IMR-90 (cell line): Measurements from ENCODE around the gene TSPEAR. TPM values are rescaled to one million over a fixed set of nuclear protein-coding genes. Genes with fewer than 3 reads are reported as not detected.

Experiments
- ATAC-seq: fragments of 200-7000 bp; cut with Tn5 transposase; 2 replicates; pipeline ENCODE4 v1.9.1; 2020; ENCODE audit warnings: low read depth, mild to moderate bottlenecking, moderate library complexity
- BruUV-seq: library from RNA; stranded (reverse); fragments of 400-500 nt; replicated peaks from 2 replicates; lab custom pipeline; 2021; lab: Mats Ljungman, UMichigan
- CTCF ChIA-PET: fragments of 300-600 bp; formaldehyde crosslinking; extraction: SDS; loops from one replicate; lab custom pipeline; 2021; ENCODE audit warnings: antibody characterized with exemption; lab: Yijun Ruan, JAX
- POLR2A ChIA-PET: fragments of 300-600 bp; sonication (Branson Sonifier 250); formaldehyde crosslinking; loops from one replicate; lab custom pipeline; 2022; ENCODE audit warnings: antibody characterized with exemption; ENCODE audit not compliant: unreplicated experiment; lab: Charles Lee
- DNase-seq: peaks from one replicate; pipeline ENCODE4 v3.0.0; 2013
- H2AFZ ChIP-seq: replicated peaks from 2 replicates; pipeline ENCODE3; 2013; ENCODE audit warnings: low read length, mild to moderate bottlenecking; ENCODE audit not compliant: poor library complexity
- H2AK5ac ChIP-seq: 2 replicates; pipeline ENCODE4 v1.6.1; 2013; ENCODE audit warnings: low read depth, low read length, inconsistent platforms
- H2AK9ac ChIP-seq: replicated peaks from 2 replicates; pipeline ENCODE3; 2013; ENCODE audit warnings: mild to moderate bottlenecking, low read depth, low read length, moderate library complexity; ENCODE audit not compliant: poor library complexity
- H2BK120ac ChIP-seq: 2 replicates; pipeline ENCODE4 v1.6.1; 2013; ENCODE audit warnings: low read depth, low read length, inconsistent platforms
- H2BK15ac ChIP-seq: 3 replicates; pipeline ENCODE4 v1.6.1; 2013; ENCODE audit warnings: low read depth, low read length, inconsistent platforms
- H2BK20ac ChIP-seq: 2 replicates; pipeline ENCODE4 v1.6.1; 2013; ENCODE audit warnings: low read depth, mild to moderate bottlenecking, inconsistent platforms, low read length, moderate library complexity
- H2BK5ac ChIP-seq: 2 replicates; pipeline ENCODE4 v1.6.1; 2013; ENCODE audit warnings: mild to moderate bottlenecking, low read depth, low read length, inconsistent platforms; ENCODE audit not compliant: poor library complexity, severe bottlenecking
- H3K14ac ChIP-seq: replicated peaks from 2 replicates; pipeline ENCODE4 v1.6.1; 2013; ENCODE audit warnings: low read depth, low read length, inconsistent platforms
- H3K18ac ChIP-seq: 2 replicates; pipeline ENCODE4 v1.6.1; 2013; ENCODE audit warnings: low read depth, low read length, control low read depth
- H3K23ac ChIP-seq: 2 replicates; pipeline ENCODE4 v1.6.1; 2013; ENCODE audit warnings: low read depth, low read length, inconsistent platforms
- H3K27ac ChIP-seq: 2 replicates; pipeline ENCODE4 v1.5.1; 2013; ENCODE audit warnings: mild to moderate bottlenecking, control low read depth, low read length; ENCODE audit not compliant: insufficient read depth
- H3K27me3 ChIP-seq: 2 replicates; pipeline ENCODE4 v1.6.1; 2013; ENCODE audit warnings: low read length; ENCODE audit not compliant: control insufficient read depth, insufficient read depth
- H3K36me3 ChIP-seq: 2 replicates; pipeline ENCODE4 v1.6.1; 2013; ENCODE audit warnings: low read length, mixed read lengths; ENCODE audit not compliant: control insufficient read depth, insufficient read depth
- H3K4ac ChIP-seq: 2 replicates; pipeline ENCODE4 v1.6.1; 2013; ENCODE audit warnings: low read depth, low read length, inconsistent platforms
- H3K4me1 ChIP-seq: 2 replicates; pipeline ENCODE4 v1.6.1; 2013; ENCODE audit warnings: low read length, mixed read lengths; ENCODE audit not compliant: control insufficient read depth, insufficient read depth
- H3K4me2 ChIP-seq: 2 replicates; pipeline ENCODE4 v1.6.1; 2013; ENCODE audit warnings: low read depth, mild to moderate bottlenecking, control low read depth, low read length, moderate library complexity
- H3K4me3 ChIP-seq: 2 replicates; pipeline ENCODE4 v1.5.1; 2013; ENCODE audit warnings: low read depth, mild to moderate bottlenecking, control low read depth, low read length, moderate library complexity; ENCODE audit not compliant: insufficient read depth
- H3K56ac ChIP-seq: 2 replicates; pipeline ENCODE4 v1.6.1; 2013; ENCODE audit warnings: low read length, inconsistent platforms; ENCODE audit not compliant: insufficient read depth; ENCODE audit errors: extremely low read depth
- H3K79me1 ChIP-seq, 2 experiments: 2 replicates each; pipeline ENCODE4 v1.6.1; 2013; ENCODE audit warnings: low read length in 2 of 2, inconsistent platforms in 1 of 2, low read depth in 1 of 2
- H3K9ac ChIP-seq: 2 replicates; pipeline ENCODE4 v1.6.1; 2013; ENCODE audit warnings: low read depth, low read length, control low read depth
- H3K9me1 ChIP-seq: 2 replicates; pipeline ENCODE4 v1.6.1; 2013; ENCODE audit warnings: low read length, inconsistent platforms; ENCODE audit not compliant: insufficient read depth
- H3K9me3 ChIP-seq: 2 replicates; pipeline ENCODE4 v1.6.1; 2013; ENCODE audit warnings: low read length; ENCODE audit not compliant: control insufficient read depth, insufficient read depth
- H4K20me1 ChIP-seq: 2 replicates; pipeline ENCODE4 v1.6.1; 2013; ENCODE audit warnings: low read length, inconsistent platforms; ENCODE audit not compliant: insufficient read depth
- H4K5ac ChIP-seq: 2 replicates; pipeline ENCODE4 v1.6.1; 2013; ENCODE audit warnings: mild to moderate bottlenecking, low read depth, low read length, control low read depth
- H4K8ac ChIP-seq, 2 experiments: 2 replicates each; pipeline ENCODE4 v1.6.1; 2013; ENCODE audit warnings: low read depth in 2 of 2, low read length in 2 of 2, control low read depth in 1 of 2, inconsistent platforms in 1 of 2
- H4K91ac ChIP-seq: 2 replicates; pipeline ENCODE4 v1.6.1; 2013; ENCODE audit warnings: low read depth, low read length, inconsistent platforms; ENCODE audit not compliant: insufficient read depth
- CTCF ChIP-seq: conservative IDR thresholded peaks from 2 replicates; pipeline ENCODE4 v1.5.1; 2012; ENCODE audit warnings: mild to moderate bottlenecking, low read depth, low read length, improper control_type of control experiment
- MAFK ChIP-seq: IDR thresholded peaks from 2 replicates; pipeline ENCODE4 v1.6.1; 2012; ENCODE audit warnings: low read depth, low read length, improper control_type of control experiment
- MAZ ChIP-seq: IDR thresholded peaks from 2 replicates; pipeline ENCODE4 v1.6.1; 2012; ENCODE audit warnings: low read depth, mild to moderate bottlenecking, low read length, improper control_type of control experiment, moderate library complexity, borderline replicate concordance
- POLR2A ChIP-seq: IDR thresholded peaks from 2 replicates; pipeline ENCODE4 v1.6.1; 2012; ENCODE audit warnings: mild to moderate bottlenecking, low read depth, low read length
- RFX5 ChIP-seq: IDR thresholded peaks from 2 replicates; pipeline ENCODE4 v1.8.0; 2012; ENCODE audit warnings: low read depth, mild to moderate bottlenecking, low read length, moderate library complexity
- WGBS, 2 experiments: methylation state at CpG; one replicate each; pipeline versions ENCODE4 v1.1.5 to v1.1.7; 2013; ENCODE audit warnings: missing lambda C conversion rate in 2 of 2; ENCODE audit not compliant: insufficient read length in 1 of 2; ENCODE audit errors: extremely low coverage in 2 of 2; 5-methylcytosine and 5-hydroxymethylcytosine counted together
- dilution Hi-C: fragments of 300-500 bp; cut with HindIII; formaldehyde crosslinking; loops from one replicate; pipeline ENCODE4 v1.14.3; 2018; ENCODE audit warnings: low sequenced_read_pairs; ENCODE audit not compliant: unreplicated experiment
- in situ Hi-C: fragments of 300-500 bp; cut with MboI; formaldehyde crosslinking; loops from 3 replicates; pipeline ENCODE4 v1.14.3; 2019; ENCODE audit warnings: low sequenced_read_pairs, inconsistent platforms, mixed read lengths
- intact Hi-C: fragments of 100-400 bp; cut with micrococcal nuclease; formaldehyde crosslinking; loops from 2 replicates; pipeline ENCODE4 v1.10.0; 2022
- polyA plus RNA-seq, 3 experiments: library from polyadenylated mRNA; depleted of rRNA; stranded (reverse); fragments of >200 nt; gene quantifications; 2 replicates each; pipeline ENCODE4 v1.2.3, GENCODE V29; 2012; ENCODE audit warnings: low replicate concordance in 1 of 3
- total RNA-seq: library from RNA; depleted of rRNA; stranded (reverse); fragments of >200 nt; gene quantifications from 2 replicates; pipeline ENCODE4 v1.2.3, GENCODE V29; 2012

The TSPEAR gene
- total and polyA plus RNA-seq, 2 of the 4 experiments (the other 2 are of a cell fraction), result not detected

- H3K36me3 ChIP-seq, result no peaks in the 10 kb centered on the region
- H3K56ac ChIP-seq, result no peak overlapping the region
- no peak overlapping the region for H3K9ac ChIP-seq
- no peak overlapping the region for H3K18ac ChIP-seq
- H4K20me1 ChIP-seq, result no peaks in the 10 kb centered on the region
- no peak overlapping the region for H3K27ac ChIP-seq
- no peaks in the 10 kb centered on the region for H3K4me1 ChIP-seq
- H3K4me3 ChIP-seq, result no peak overlapping the region
- WGBS, 2 experiments, result 32% methylated on average over 3 of the region's 12 CpGs; no CpG with 5 or more reads in 1 of the 2 experiments
- TF ChIP-seq MAFK (no peak), RFX5 (no peak), MAZ (no peak), CTCF (no peak), POLR2A (no peak)
- no peak overlapping the region for H4K8ac ChIP-seq
- POLR2A ChIA-PET, result no interaction called here
- ATAC-seq, result no peak
- no peaks in the 10 kb centered on the region for H3K79me1 ChIP-seq
- H3K4me2 ChIP-seq, result no peak overlapping the region
- H3K9me1 ChIP-seq, result peaks cover 2% of the 10 kb centered on the region; the same call in 1 of the 2 replicates
- no peak overlapping the region for H2BK120ac ChIP-seq
- H2AK9ac ChIP-seq, result no peak overlapping the region
- no peak overlapping the region for H2AFZ ChIP-seq
- BruUV-seq, result no TSS peak
- CTCF ChIA-PET, result no interaction called here
- H3K27me3 ChIP-seq, result peaks cover 37% of the 10 kb centered on the region
- no peak overlapping the region for H3K14ac ChIP-seq
- H3K4ac ChIP-seq, result no peak overlapping the region
- H3K9me3 ChIP-seq, result peaks cover 3% of the 10 kb centered on the region; the same call in 1 of the 2 replicates
- in situ Hi-C loops, result no loop called here
- dilution Hi-C loops, result no loop called here
- no peak overlapping the region for H2BK15ac ChIP-seq
- H4K91ac ChIP-seq, result no peak overlapping the region
- no peak overlapping the region for H2AK5ac ChIP-seq
- H4K5ac ChIP-seq, result no peak overlapping the region
- H2BK5ac ChIP-seq, result no peak overlapping the region
- H3K23ac ChIP-seq, result no peak overlapping the region
- intact Hi-C loops, result no loop called here
- DNase-seq, result no peak
- no peak overlapping the region for H2BK20ac ChIP-seq
Measured at GRCh38 chr21:44750675-44751025, 39.3 kb upstream of the TSPEAR start.
